ENCODE measurements around the gene SNUPN. TPM values are rescaled to one million over a fixed set of nuclear protein-coding genes. Genes with fewer than 3 reads are reported as not detected.

The SNUPN gene
- total RNA-seq, 4 donors from 2014 or later, result 16.5 to 19.7 (median 18.1) TPM

- WGBS, 2 donors, result 76 to 87% methylated on average over 5 of the region's 5 CpGs
These were observed 30.8 kb upstream of the SNUPN start for GRCh38 chr15:75656331-75656730.

GRCh38 chr15:75655931-75656330 lies 30.4 kb upstream of the SNUPN start:
- TF ChIP-seq CTCF (IDR thresholded peaks at IDR 0.05) (no peak), POLR2A (IDR thresholded peaks at IDR 0.05) (no peak)
- DNase-seq (ENCODE audit: low spot score in 2 of 2), result no peak
- H3K4me3 ChIP-seq (ENCODE audit: low read depth, poor library complexity, severe bottlenecking), result no peak overlapping the region
- intact Hi-C loops (cut with DNase I; ENCODE audit: low total_unique reads), result loop anchor here (10.0 kb wide), 1 partner anchor 291 kb away; the partner anchor contains the start of gene MAN2C1
- WGBS, 2 donors, result 44 to 45% methylated on average over 4 of the region's 4 CpGs

More at GRCh38 chr15:75656331-75656730, 30.8 kb upstream of the SNUPN start:
- TF ChIP-seq POLR2A (IDR thresholded peaks at IDR 0.05) (no peak), CTCF (IDR thresholded peaks at IDR 0.05) (no peak)
- intact Hi-C loops (cut with DNase I; ENCODE audit: low total_unique reads), result loop anchor here (10.0 kb wide), 1 partner anchor 292 kb away; the partner anchor contains the start of gene MAN2C1
- no peak overlapping the region for H3K4me3 ChIP-seq (ENCODE audit: low read depth, poor library complexity, severe bottlenecking)
- peak in 1 of 2 donors; percentile 80 for DNase-seq (ENCODE audit: low spot score in 2 of 2)

- H3K4me3 ChIP-seq (ENCODE audit: low read depth, poor library complexity, severe bottlenecking), result no peak overlapping the region
- DNase-seq (ENCODE audit: low spot score in 2 of 2), result peak in 1 of 2 donors; percentile 84
- no peak for TF ChIP-seq POLR2A (IDR thresholded peaks at IDR 0.05)
- no peak for TF ChIP-seq CTCF (IDR thresholded peaks at IDR 0.05)
- intact Hi-C loops (cut with DNase I; ENCODE audit: low total_unique reads), result loop anchor here (10.0 kb wide), 1 partner anchor 290 kb away; the partner anchor contains the start of gene MAN2C1
- 56% methylated on average over 4 of the region's 4 CpGs for WGBS, 2 donors
These were observed 28.8 kb upstream of the SNUPN start for GRCh38 chr15:75654201-75654907.

- intact Hi-C loops (cut with DNase I; ENCODE audit: low total_unique reads), result loop anchor here (10.0 kb wide), 1 partner anchor 289 kb away; the partner anchor contains the start of gene MAN2C1
- TF ChIP-seq POLR2A (IDR thresholded peaks at IDR 0.05) (no peak), CTCF (IDR thresholded peaks at IDR 0.05) (no peak)
- no peak overlapping the region for H3K4me3 ChIP-seq (ENCODE audit: low read depth, poor library complexity, severe bottlenecking)
- peak in 1 of 2 donors; percentile 79 for DNase-seq (ENCODE audit: low spot score in 2 of 2)
- 64 to 67% methylated on average over 16 of the region's 16 CpGs for WGBS, 2 donors
These were observed 27.9 kb upstream of the SNUPN start for GRCh38 chr15:75653347-75653913.

- no peak for TF ChIP-seq CTCF (IDR thresholded peaks at IDR 0.05)
- no peak for TF ChIP-seq POLR2A (IDR thresholded peaks at IDR 0.05)
- WGBS, 2 donors, result 23 to 24% methylated on average over 2 of the region's 2 CpGs
- H3K4me3 ChIP-seq (ENCODE audit: low read depth, poor library complexity, severe bottlenecking), result no peak overlapping the region
- peak in 1 of 2 donors; percentile 75 for DNase-seq (ENCODE audit: low spot score in 2 of 2)
- intact Hi-C loops (cut with DNase I; ENCODE audit: low total_unique reads), result loop anchor here (10.0 kb wide), 1 partner anchor 287 kb away; the partner anchor contains the start of gene MAN2C1
These were observed 26.5 kb upstream of the SNUPN start for GRCh38 chr15:75651810-75652543.
